HepG2 (cell line): Measurements from ENCODE around the gene ACAT1. TPM values are rescaled to one million over a fixed set of nuclear protein-coding genes. Genes with fewer than 3 reads are reported as not detected.

ENCODE experiments used
- ASH2L ChIP-seq: fragments of 300-600, 200-600 bp; sonication (generic); IDR thresholded peaks from 2 replicates; pipeline ENCODE4 v1.7.0; 2017; ENCODE audit warnings: low read depth, mild to moderate bottlenecking, moderate library complexity, mixed read lengths, low read length; ENCODE audit not compliant: insufficient read length
- CHD4 ChIP-seq: fragments of 200-600 bp; sonication (generic); IDR thresholded peaks from 2 replicates; pipeline ENCODE4 v1.7.0; 2017; ENCODE audit warnings: mild to moderate bottlenecking, low read length, borderline replicate concordance
- DMAP1 ChIP-seq: IDR thresholded peaks from 2 replicates; pipeline ENCODE4 v1.6.1; 2016
- JUNB ChIP-seq: sonication (generic); formaldehyde crosslinking; IDR thresholded peaks from 2 replicates; pipeline ENCODE4 v1.8.0; 2022; ENCODE audit warnings: missing genetic modification reagents, mild to moderate bottlenecking, borderline replicate concordance
- MAFK ChIP-seq, 2 experiments: IDR thresholded peaks in 1 of 2; conservative IDR thresholded peaks in 1 of 2; 2 replicates each; pipeline ENCODE4 v1.6.1; 2011; ENCODE audit warnings: improper control_type of control experiment in 2 of 2, low read length in 2 of 2
- NCOR1 ChIP-seq: fragments of 200-600 bp; sonication (generic); IDR thresholded peaks from 2 replicates; pipeline ENCODE4 v1.7.0; 2017; ENCODE audit warnings: antibody characterized with exemption, low read length, borderline replicate concordance
- NFYC ChIP-seq: IDR thresholded peaks from 2 replicates; pipeline ENCODE4 v1.6.1; 2016; ENCODE audit warnings: missing genetic modification reagents, missing compliant biosample characterization
- SMAD3 ChIP-seq: sonication (generic); formaldehyde crosslinking; IDR thresholded peaks from 2 replicates; pipeline ENCODE4 v1.4.0; 2020; ENCODE audit warnings: missing genetic modification reagents
- SRF ChIP-seq: IDR thresholded peaks from 2 replicates; pipeline ENCODE4 v1.6.1; 2011; ENCODE audit warnings: mild to moderate bottlenecking, low read depth, low read length, moderate library complexity
- ZBTB7B ChIP-seq: sonication (generic); formaldehyde crosslinking; IDR thresholded peaks from 2 replicates; pipeline ENCODE4 v1.4.0; 2020; ENCODE audit warnings: missing genetic modification reagents
- ZC3H13 ChIP-seq: sonication (generic); formaldehyde crosslinking; IDR thresholded peaks from 2 replicates; pipeline ENCODE4 v1.8.1; 2023; ENCODE audit warnings: mild to moderate bottlenecking, missing genetic modification reagents, moderate library complexity
- ZFP1 ChIP-seq: IDR thresholded peaks from 2 replicates; pipeline ENCODE4 v1.6.1; 2016
- ZMYM3 ChIP-seq: sonication (generic); formaldehyde crosslinking; IDR thresholded peaks from 2 replicates; pipeline ENCODE4 v1.5.1; 2020; ENCODE audit warnings: mild to moderate bottlenecking, missing genetic modification reagents
- ZNF30 ChIP-seq: sonication (generic); formaldehyde crosslinking; IDR thresholded peaks from 2 replicates; pipeline ENCODE4 v1.5.0; 2020; ENCODE audit warnings: mild to moderate bottlenecking, missing genetic modification reagents
- ZSCAN9 ChIP-seq: IDR thresholded peaks from 2 replicates; pipeline ENCODE4 v1.6.1; 2016; ENCODE audit warnings: borderline replicate concordance
- polyA plus RNA-seq, 8 experiments: library from polyadenylated mRNA; depleted of rRNA in 3 of 8; stranded (reverse) in 7 of 8; unstranded in 1 of 8; fragments of >200 nt; fragmentation: Illumina TruSeq in 4 of 8; extraction: Trizol in 4 of 8; gene quantifications; 2 replicates each; pipeline versions ENCODE4 v1.2.1 to v1.2.3, GENCODE V29; 2011 to 2016; ENCODE audit warnings: low read depth in 4 of 8, missing spikeins in 1 of 8, mixed read lengths in 1 of 8; ENCODE audit not compliant: insufficient read depth in 1 of 8
- total RNA-seq, 5 experiments: library from RNA; depleted of rRNA; stranded (reverse); fragments of >200 nt; fragmentation: Illumina TruSeq; extraction: Trizol; gene quantifications; 2 replicates each; pipeline ENCODE4 v1.2.3, GENCODE V29; 2016; ENCODE audit warnings: low read depth in 1 of 5
- TF ChIP-seq, protein P1 (sequence below): sonication (generic); formaldehyde crosslinking; IDR thresholded peaks from 2 replicates; pipeline ENCODE4 v1.5.0; 2020; ENCODE audit warnings: mild to moderate bottlenecking, missing genetic modification reagents
- TF ChIP-seq, protein P2 (sequence below): sonication (generic); formaldehyde crosslinking; IDR thresholded peaks from 2 replicates; pipeline ENCODE4 v1.4.0; 2020; ENCODE audit warnings: mild to moderate bottlenecking, missing genetic modification reagents
- TF ChIP-seq, protein P3 (sequence below): sonication (generic); formaldehyde crosslinking; IDR thresholded peaks from 2 replicates; pipeline ENCODE4 v1.4.0; 2020; ENCODE audit warnings: missing genetic modification reagents, mild to moderate bottlenecking, borderline replicate concordance
- TF ChIP-seq, protein P4 (sequence below): sonication (generic); formaldehyde crosslinking; IDR thresholded peaks from 2 replicates; pipeline ENCODE4 v1.8.1; 2023; ENCODE audit warnings: mild to moderate bottlenecking, missing genetic modification reagents
- TF ChIP-seq, protein P5 (sequence below): sonication (generic); formaldehyde crosslinking; IDR thresholded peaks from 2 replicates; pipeline ENCODE4 v1.9.0; 2021; ENCODE audit warnings: mild to moderate bottlenecking, missing genetic modification reagents

Gene ACAT1
- total and polyA plus RNA-seq, 2 of the 13 experiments (the other 11 are each of a cell fraction or from before 2014, with no cell fraction given) = 103 to 165 TPM

DNA sequence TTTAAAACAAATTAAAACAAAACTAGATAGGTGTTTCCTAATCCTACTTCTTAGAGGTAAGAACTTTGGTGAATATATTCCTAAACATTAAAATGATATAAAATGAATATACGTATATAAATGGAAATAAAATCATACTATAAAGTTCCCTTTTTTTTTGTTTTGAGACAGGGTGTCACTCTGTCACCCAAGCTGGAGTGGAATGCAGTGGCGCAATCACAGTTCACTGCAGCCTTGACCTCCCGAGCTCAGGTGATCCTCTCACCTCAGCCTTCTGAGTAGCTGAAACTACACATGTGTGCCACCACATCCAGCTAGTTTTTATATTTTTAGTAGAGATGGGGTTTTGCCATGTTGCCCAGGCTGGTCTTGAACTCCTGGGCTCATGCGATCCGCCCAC, 56.2 kb downstream of the ACAT1 start (continued):
- TF ChIP-seq, protein P1, sequence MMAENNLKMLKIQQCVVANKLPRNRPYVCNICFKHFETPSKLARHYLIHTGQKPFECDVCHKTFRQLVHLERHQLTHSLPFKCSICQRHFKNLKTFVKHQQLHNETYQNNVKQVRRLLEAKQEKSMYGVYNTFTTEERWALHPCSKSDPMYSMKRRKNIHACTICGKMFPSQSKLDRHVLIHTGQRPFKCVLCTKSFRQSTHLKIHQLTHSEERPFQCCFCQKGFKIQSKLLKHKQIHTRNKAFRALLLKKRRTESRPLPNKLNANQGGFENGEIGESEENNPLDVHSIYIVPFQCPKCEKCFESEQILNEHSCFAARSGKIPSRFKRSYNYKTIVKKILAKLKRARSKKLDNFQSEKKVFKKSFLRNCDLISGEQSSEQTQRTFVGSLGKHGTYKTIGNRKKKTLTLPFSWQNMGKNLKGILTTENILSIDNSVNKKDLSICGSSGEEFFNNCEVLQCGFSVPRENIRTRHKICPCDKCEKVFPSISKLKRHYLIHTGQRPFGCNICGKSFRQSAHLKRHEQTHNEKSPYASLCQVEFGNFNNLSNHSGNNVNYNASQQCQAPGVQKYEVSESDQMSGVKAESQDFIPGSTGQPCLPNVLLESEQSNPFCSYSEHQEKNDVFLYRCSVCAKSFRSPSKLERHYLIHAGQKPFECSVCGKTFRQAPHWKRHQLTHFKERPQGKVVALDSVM (CRISPR knock-in tag) = peak; percentile 59
- TF ChIP-seq ZSCAN9 (no peak), NFYC (CRISPR knock-in tag) (no peak), DMAP1 (CRISPR knock-in tag) (no peak), ASH2L (no peak), ZNF30 (CRISPR knock-in tag) (no peak), CHD4 (no peak), MAFK (conservative IDR thresholded peaks at IDR 0.05 in 1 of 2, IDR thresholded peaks at IDR 0.05 in 1 of 2; ENCODE audit: low read length in 2 of 2) (no peak), JUNB (CRISPR knock-in tag) (no peak), ZMYM3 (CRISPR knock-in tag) (no peak), ZFP1 (CRISPR knock-in tag) (no peak), ZC3H13 (CRISPR knock-in tag) (no peak), NCOR1 (no peak), SRF (no peak), SMAD3 (no peak), ZBTB7B (no peak)
- TF ChIP-seq, protein P2, sequence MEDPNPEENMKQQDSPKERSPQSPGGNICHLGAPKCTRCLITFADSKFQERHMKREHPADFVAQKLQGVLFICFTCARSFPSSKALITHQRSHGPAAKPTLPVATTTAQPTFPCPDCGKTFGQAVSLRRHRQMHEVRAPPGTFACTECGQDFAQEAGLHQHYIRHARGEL (CRISPR knock-in tag) = no peak
- TF ChIP-seq, protein P3, sequence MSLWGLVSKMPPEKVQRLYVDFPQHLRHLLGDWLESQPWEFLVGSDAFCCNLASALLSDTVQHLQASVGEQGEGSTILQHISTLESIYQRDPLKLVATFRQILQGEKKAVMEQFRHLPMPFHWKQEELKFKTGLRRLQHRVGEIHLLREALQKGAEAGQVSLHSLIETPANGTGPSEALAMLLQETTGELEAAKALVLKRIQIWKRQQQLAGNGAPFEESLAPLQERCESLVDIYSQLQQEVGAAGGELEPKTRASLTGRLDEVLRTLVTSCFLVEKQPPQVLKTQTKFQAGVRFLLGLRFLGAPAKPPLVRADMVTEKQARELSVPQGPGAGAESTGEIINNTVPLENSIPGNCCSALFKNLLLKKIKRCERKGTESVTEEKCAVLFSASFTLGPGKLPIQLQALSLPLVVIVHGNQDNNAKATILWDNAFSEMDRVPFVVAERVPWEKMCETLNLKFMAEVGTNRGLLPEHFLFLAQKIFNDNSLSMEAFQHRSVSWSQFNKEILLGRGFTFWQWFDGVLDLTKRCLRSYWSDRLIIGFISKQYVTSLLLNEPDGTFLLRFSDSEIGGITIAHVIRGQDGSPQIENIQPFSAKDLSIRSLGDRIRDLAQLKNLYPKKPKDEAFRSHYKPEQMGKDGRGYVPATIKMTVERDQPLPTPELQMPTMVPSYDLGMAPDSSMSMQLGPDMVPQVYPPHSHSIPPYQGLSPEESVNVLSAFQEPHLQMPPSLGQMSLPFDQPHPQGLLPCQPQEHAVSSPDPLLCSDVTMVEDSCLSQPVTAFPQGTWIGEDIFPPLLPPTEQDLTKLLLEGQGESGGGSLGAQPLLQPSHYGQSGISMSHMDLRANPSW (CRISPR knock-in tag) = no peak
- TF ChIP-seq, protein P4, sequence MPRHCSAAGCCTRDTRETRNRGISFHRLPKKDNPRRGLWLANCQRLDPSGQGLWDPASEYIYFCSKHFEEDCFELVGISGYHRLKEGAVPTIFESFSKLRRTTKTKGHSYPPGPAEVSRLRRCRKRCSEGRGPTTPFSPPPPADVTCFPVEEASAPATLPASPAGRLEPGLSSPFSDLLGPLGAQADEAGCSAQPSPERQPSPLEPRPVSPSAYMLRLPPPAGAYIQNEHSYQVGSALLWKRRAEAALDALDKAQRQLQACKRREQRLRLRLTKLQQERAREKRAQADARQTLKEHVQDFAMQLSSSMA (CRISPR knock-in tag) = no peak
- TF ChIP-seq, protein P5, sequence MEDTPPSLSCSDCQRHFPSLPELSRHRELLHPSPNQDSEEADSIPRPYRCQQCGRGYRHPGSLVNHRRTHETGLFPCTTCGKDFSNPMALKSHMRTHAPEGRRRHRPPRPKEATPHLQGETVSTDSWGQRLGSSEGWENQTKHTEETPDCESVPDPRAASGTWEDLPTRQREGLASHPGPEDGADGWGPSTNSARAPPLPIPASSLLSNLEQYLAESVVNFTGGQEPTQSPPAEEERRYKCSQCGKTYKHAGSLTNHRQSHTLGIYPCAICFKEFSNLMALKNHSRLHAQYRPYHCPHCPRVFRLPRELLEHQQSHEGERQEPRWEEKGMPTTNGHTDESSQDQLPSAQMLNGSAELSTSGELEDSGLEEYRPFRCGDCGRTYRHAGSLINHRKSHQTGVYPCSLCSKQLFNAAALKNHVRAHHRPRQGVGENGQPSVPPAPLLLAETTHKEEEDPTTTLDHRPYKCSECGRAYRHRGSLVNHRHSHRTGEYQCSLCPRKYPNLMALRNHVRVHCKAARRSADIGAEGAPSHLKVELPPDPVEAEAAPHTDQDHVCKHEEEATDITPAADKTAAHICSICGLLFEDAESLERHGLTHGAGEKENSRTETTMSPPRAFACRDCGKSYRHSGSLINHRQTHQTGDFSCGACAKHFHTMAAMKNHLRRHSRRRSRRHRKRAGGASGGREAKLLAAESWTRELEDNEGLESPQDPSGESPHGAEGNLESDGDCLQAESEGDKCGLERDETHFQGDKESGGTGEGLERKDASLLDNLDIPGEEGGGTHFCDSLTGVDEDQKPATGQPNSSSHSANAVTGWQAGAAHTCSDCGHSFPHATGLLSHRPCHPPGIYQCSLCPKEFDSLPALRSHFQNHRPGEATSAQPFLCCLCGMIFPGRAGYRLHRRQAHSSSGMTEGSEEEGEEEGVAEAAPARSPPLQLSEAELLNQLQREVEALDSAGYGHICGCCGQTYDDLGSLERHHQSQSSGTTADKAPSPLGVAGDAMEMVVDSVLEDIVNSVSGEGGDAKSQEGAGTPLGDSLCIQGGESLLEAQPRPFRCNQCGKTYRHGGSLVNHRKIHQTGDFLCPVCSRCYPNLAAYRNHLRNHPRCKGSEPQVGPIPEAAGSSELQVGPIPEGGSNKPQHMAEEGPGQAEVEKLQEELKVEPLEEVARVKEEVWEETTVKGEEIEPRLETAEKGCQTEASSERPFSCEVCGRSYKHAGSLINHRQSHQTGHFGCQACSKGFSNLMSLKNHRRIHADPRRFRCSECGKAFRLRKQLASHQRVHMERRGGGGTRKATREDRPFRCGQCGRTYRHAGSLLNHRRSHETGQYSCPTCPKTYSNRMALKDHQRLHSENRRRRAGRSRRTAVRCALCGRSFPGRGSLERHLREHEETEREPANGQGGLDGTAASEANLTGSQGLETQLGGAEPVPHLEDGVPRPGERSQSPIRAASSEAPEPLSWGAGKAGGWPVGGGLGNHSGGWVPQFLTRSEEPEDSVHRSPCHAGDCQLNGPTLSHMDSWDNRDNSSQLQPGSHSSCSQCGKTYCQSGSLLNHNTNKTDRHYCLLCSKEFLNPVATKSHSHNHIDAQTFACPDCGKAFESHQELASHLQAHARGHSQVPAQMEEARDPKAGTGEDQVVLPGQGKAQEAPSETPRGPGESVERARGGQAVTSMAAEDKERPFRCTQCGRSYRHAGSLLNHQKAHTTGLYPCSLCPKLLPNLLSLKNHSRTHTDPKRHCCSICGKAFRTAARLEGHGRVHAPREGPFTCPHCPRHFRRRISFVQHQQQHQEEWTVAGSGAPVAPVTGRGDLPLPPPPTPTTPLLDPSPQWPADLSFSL (CRISPR knock-in tag) = no peak
